HCT116 (cell line): ENCODE results near the gene ZIC5. TPM values are rescaled to one million over a fixed set of nuclear protein-coding genes. Genes with fewer than 3 reads are reported as not detected.

Source experiments
- ATAC-seq: fragments of 200-7000 bp; cut with Tn5 transposase; 2 replicates; pipeline ENCODE4 v1.9.1; 2020; ENCODE audit warnings: mild to moderate bottlenecking, moderate library complexity
- Bru-seq: library from RNA; stranded (reverse); fragments of 400-500 nt; gene quantifications from one replicate; lab custom pipeline; 2021; lab: Mats Ljungman, UMichigan
- BruChase-seq, 2 experiments: library from RNA; stranded (reverse); fragments of 400-500 nt; gene quantifications; one replicate each; lab custom pipeline; 2021; lab: Mats Ljungman, UMichigan
- BruUV-seq: library from RNA; stranded (reverse); fragments of 400-500 nt; replicated peaks from 2 replicates; lab custom pipeline; 2021; lab: Mats Ljungman, UMichigan
- CTCF ChIA-PET: fragments of 300-600 bp; sonication (Branson Sonifier 250); formaldehyde crosslinking; loops from one replicate; lab custom pipeline; 2021; ENCODE audit warnings: antibody characterized with exemption; lab: Charles Lee
- POLR2A ChIA-PET: fragments of 300-600, 350-600 bp; sonication (Branson Sonifier 250); formaldehyde crosslinking; loops from one replicate; lab custom pipeline; 2021; ENCODE audit warnings: antibody characterized with exemption; lab: Charles Lee
- RAD21 ChIA-PET, 2 experiments: fragments of 300-600 bp; sonication (Branson Sonifier 250); formaldehyde crosslinking; loops; one replicate each; lab custom pipeline; 2023; ENCODE audit warnings: low total read pairs in 2 of 2; ENCODE audit not compliant: uncharacterized antibody in 2 of 2, unreplicated experiment in 2 of 2, low non-redundant PET in 1 of 2; lab: Charles Lee
- DNase-seq: peaks from one replicate; pipeline ENCODE4 v3.0.0-alpha.2; 2010; ENCODE audit warnings: low read depth, low spot score
- H2AFZ ChIP-seq: fragments of 200-600 bp; shearing (Covaris generic), sonication (generic); 2 replicates; pipeline ENCODE4 v1.6.1; 2017; ENCODE audit warnings: low read depth, mixed run types, mixed read lengths, antibody characterized with exemption, low read length; ENCODE audit not compliant: poor library complexity, severe bottlenecking
- H3K27ac ChIP-seq: 2 replicates; pipeline ENCODE4 v1.5.1; 2012; ENCODE audit warnings: low read depth, low read length
- H3K27me3 ChIP-seq: fragments of 200-600 bp; sonication (generic); 2 replicates; pipeline ENCODE4 v1.6.1; 2016; ENCODE audit warnings: mixed run types, low read length, mixed read lengths; ENCODE audit not compliant: insufficient read depth
- H3K36me3 ChIP-seq, 2 experiments: fragments of 200-500 bp in 1 of 2; fragments of 200-600 bp in 1 of 2; sonication (Bioruptor generic) in 1 of 2; sonication (generic) in 1 of 2; 2 replicates each; pipeline versions ENCODE4 v1.5.1 to v1.6.1; 2014 to 2016; ENCODE audit warnings: low read length in 2 of 2, inconsistent platforms in 1 of 2, mixed read lengths in 1 of 2, mixed run types in 1 of 2; ENCODE audit not compliant: insufficient read depth in 2 of 2, control insufficient read depth in 1 of 2
- H3K4me1 ChIP-seq, 2 experiments: fragments of 200-600 bp in 1 of 2; sonication (generic) in 1 of 2; 2 replicates each; pipeline versions ENCODE4 v1.5.1 to v1.6.1; 2012 to 2017; ENCODE audit warnings: low read length in 2 of 2, inconsistent platforms in 1 of 2, mild to moderate bottlenecking in 1 of 2, mixed read lengths in 1 of 2, mixed run types in 1 of 2, moderate library complexity in 1 of 2; ENCODE audit not compliant: insufficient read depth in 2 of 2, control insufficient read depth in 1 of 2
- H3K4me2 ChIP-seq: fragments of 200-600 bp; sonication (generic); 2 replicates; pipeline ENCODE4 v1.6.1; 2017; ENCODE audit warnings: mixed run types, low read length, mixed read lengths
- H3K4me3 ChIP-seq, 2 experiments: fragments of 200-600 bp in 1 of 2; sonication (generic) in 1 of 2; replicated peaks in 1 of 2; 2 replicates each; pipeline ENCODE4 v1.5.1; 2011 to 2016; ENCODE audit warnings: low read length in 2 of 2, control low read depth in 1 of 2, low read depth in 1 of 2, mild to moderate bottlenecking in 1 of 2, mixed read lengths in 1 of 2, mixed run types in 1 of 2
- H3K79me2 ChIP-seq: fragments of 200-600 bp; sonication (generic); 2 replicates; pipeline ENCODE4 v1.6.1; 2017; ENCODE audit warnings: mild to moderate bottlenecking, mixed run types, low read length, moderate library complexity, mixed read lengths; ENCODE audit not compliant: insufficient read depth
- H3K9ac ChIP-seq: fragments of 200-600 bp; sonication (generic); 2 replicates; pipeline ENCODE4 v1.6.1; 2016; ENCODE audit warnings: low read length, mixed read lengths
- H3K9me2 ChIP-seq: fragments of 200-600 bp; sonication (generic), shearing (Covaris generic); 2 replicates; pipeline ENCODE4 v1.6.1; 2017; ENCODE audit warnings: mixed run types, mild to moderate bottlenecking, moderate library complexity; ENCODE audit not compliant: insufficient read depth
- H3K9me3 ChIP-seq, 2 experiments: fragments of 200-500 bp in 1 of 2; fragments of 200-600 bp in 1 of 2; sonication (Bioruptor generic) in 1 of 2; sonication (generic) in 1 of 2; 2 replicates each; pipeline ENCODE4 v1.6.1; 2014 to 2017; ENCODE audit warnings: low read length in 2 of 2, mixed read lengths in 2 of 2, inconsistent platforms in 1 of 2, low read depth in 1 of 2, mild to moderate bottlenecking in 1 of 2, mixed run types in 1 of 2, moderate library complexity in 1 of 2; ENCODE audit not compliant: control insufficient read depth in 1 of 2, insufficient read depth in 1 of 2
- H4K20me1 ChIP-seq: fragments of 200-600 bp; sonication (generic), shearing (Covaris generic); 2 replicates; pipeline ENCODE4 v1.6.1; 2017; ENCODE audit warnings: mixed run types, mild to moderate bottlenecking, moderate library complexity; ENCODE audit not compliant: insufficient read depth
- EGR1 ChIP-seq: IDR thresholded peaks from 2 replicates; pipeline ENCODE4 v1.6.1; 2012; ENCODE audit warnings: low read depth
- EZH2 ChIP-seq: fragments of 200-600 bp; sonication (generic); IDR thresholded peaks from 2 replicates; pipeline ENCODE4 v1.6.1; 2017; ENCODE audit warnings: antibody characterized with exemption, mixed run types
- REST ChIP-seq: IDR thresholded peaks from 2 replicates; pipeline ENCODE4 v1.6.1; 2012; ENCODE audit warnings: low read depth
- SP1 ChIP-seq: IDR thresholded peaks from 2 replicates; pipeline ENCODE4 v1.6.1; 2012; ENCODE audit warnings: low read depth
- YY1 ChIP-seq: IDR thresholded peaks from 2 replicates; pipeline ENCODE4 v1.6.1; 2011; ENCODE audit warnings: low read length, low read depth, moderate library complexity, mild to moderate bottlenecking; ENCODE audit not compliant: insufficient replicate concordance; ENCODE audit errors: extremely low read depth
- ZFX ChIP-seq: fragments of 450-650 bp; IDR thresholded peaks from 2 replicates; pipeline ENCODE4 v1.6.1; 2017
- intact Hi-C: fragments of 100-400 bp; cut with micrococcal nuclease; formaldehyde crosslinking; loops from 2 replicates; pipeline ENCODE4 v1.10.0; 2022
- long read RNA-seq: library from polyadenylated mRNA; unstranded; transcript quantifications from one replicate; pipeline ENCODE4 v2.0.0, GENCODE V29; 2021; ENCODE audit not compliant: unreplicated experiment
- polyA plus RNA-seq: library from polyadenylated mRNA; unstranded; fragments of >200 nt; gene quantifications from 2 replicates; pipeline ENCODE4 v1.2.1, GENCODE V29; 2012; ENCODE audit warnings: missing spikeins
- total RNA-seq: library from RNA; stranded (reverse); gene quantifications from one replicate; pipeline ENCODE4 v1.2.1, GENCODE V29; 2021; ENCODE audit not compliant: unreplicated experiment
- TF ChIP-seq, protein P1 (sequence below): IDR thresholded peaks from 2 replicates; pipeline ENCODE4 v1.6.1; 2012

Gene ZIC5
- total RNA-seq (10.3 TPM), Bru-seq, nascent RNA (percentile 87 among the genes with signal in this experiment), BruChase-seq, experiment 1, labeled RNA remaining after a 6-hour chase (percentile 75 among the genes with signal in this experiment), BruChase-seq, experiment 2, labeled RNA remaining after a 2-hour chase (percentile 93 among the genes with signal in this experiment)
- 3.1 and 3.7 TPM in 2 replicates for polyA plus RNA-seq
- long read RNA-seq, full-length matches to known transcripts, result 6 of 17 reads
- long read RNA-seq, partial matches to known transcripts, result 0 of 17 reads
- long read RNA-seq, other reads (novel, unspliced or antisense), result 11 of 17 reads

GRCh38 chr13:99971576-99972189, at the start of gene ZIC5:
ZIC5 (minus strand) TSS chr13:99971767; CDS start chr13:99971603, 164 bp downstream.
- Histone ChIP-seq H3K79me2 (peaks cover 34% of the 10 kb centered on the region), H3K27ac (peak within 1 kb of the TSS; percentile 97), H3K4me1 (peaks cover 10 to 33% of the 10 kb centered on the region in 2 experiments), H3K9me3 (no peaks in the 10 kb centered on the region), H2AFZ (no peak within 1 kb of the TSS), H3K27me3 (no peaks in the 10 kb centered on the region), H3K4me2 (peak within 1 kb of the TSS; percentile 79), H3K4me3 (peak within 1 kb of the TSS; percentile 62 to 79), H4K20me1 (no peaks in the 10 kb centered on the region), H3K36me3 (no peaks in the 10 kb centered on the region; a peak in 2 of 4 replicates), H3K9me2 (no peaks in the 10 kb centered on the region), H3K9ac (peak within 1 kb of the TSS; percentile 96)
- ATAC-seq, result no peak
- ChIA-PET RAD21 (no interaction called here), CTCF (interaction anchor here (1.5 kb wide), 1 partner anchor 264 kb away, joined by 3 read pairs; no protein-coding TSS in a partner anchor), POLR2A (interaction anchor here (3.0 kb wide), 1 partner anchor 9 kb away, joined by 21 read pairs; the partner anchor contains the start of gene ZIC2)
- TSS peak; percentile 52 for BruUV-seq
- intact Hi-C loops, result loop anchor here (5.0 kb wide), 1 partner anchor 271 kb away; no protein-coding TSS in a partner anchor
- DNase-seq, result no peak
- TF ChIP-seq ZFX (no peak), SP1 (no peak), EZH2 (no peak), REST (no peak), EGR1 (no peak), YY1 (no peak)
- TF ChIP-seq, protein P1, sequence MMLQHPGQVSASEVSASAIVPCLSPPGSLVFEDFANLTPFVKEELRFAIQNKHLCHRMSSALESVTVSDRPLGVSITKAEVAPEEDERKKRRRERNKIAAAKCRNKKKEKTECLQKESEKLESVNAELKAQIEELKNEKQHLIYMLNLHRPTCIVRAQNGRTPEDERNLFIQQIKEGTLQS, result no peak
